PC-3 (cell line): ENCODE measurements around the gene KRT85.

Experiments used
- CTCF ChIP-seq: fragments of 300-600 bp; sonication (generic); conservative IDR thresholded peaks from 2 replicates; pipeline ENCODE4 v1.5.1; 2017; ENCODE audit warnings: antibody characterized with exemption, low read depth, mild to moderate bottlenecking, low read length
- EZH2 ChIP-seq: fragments of 300-600 bp; sonication (generic); IDR thresholded peaks from one replicate; pipeline ENCODE4 v1.6.1; 2017; ENCODE audit warnings: antibody characterized with exemption, mild to moderate bottlenecking, low read length; ENCODE audit not compliant: unreplicated experiment
- EZH2phosphoT487 ChIP-seq: fragments of 300-600 bp; sonication (generic); IDR thresholded peaks from 2 replicates; pipeline ENCODE4 v1.6.1; 2018; ENCODE audit warnings: mild to moderate bottlenecking, antibody characterized with exemption, low read length, borderline replicate concordance

- no peak for TF ChIP-seq EZH2
- TF ChIP-seq CTCF, result no peak
- TF ChIP-seq EZH2phosphoT487, result no peak
Observed at GRCh38 chr12:52369809-52370208, 2.5 kb upstream of the KRT85 start.
